Ramos (cell line): ENCODE measurements around the gene SLC15A2.

Experiments used
- in situ Hi-C: fragments of 300-500 bp; cut with MboI; formaldehyde crosslinking; loops from one replicate; pipeline ENCODE4 v1.14.3; 2022; ENCODE audit warnings: low sequenced_read_pairs; ENCODE audit not compliant: unreplicated experiment

Gene SLC15A2

DNA sequence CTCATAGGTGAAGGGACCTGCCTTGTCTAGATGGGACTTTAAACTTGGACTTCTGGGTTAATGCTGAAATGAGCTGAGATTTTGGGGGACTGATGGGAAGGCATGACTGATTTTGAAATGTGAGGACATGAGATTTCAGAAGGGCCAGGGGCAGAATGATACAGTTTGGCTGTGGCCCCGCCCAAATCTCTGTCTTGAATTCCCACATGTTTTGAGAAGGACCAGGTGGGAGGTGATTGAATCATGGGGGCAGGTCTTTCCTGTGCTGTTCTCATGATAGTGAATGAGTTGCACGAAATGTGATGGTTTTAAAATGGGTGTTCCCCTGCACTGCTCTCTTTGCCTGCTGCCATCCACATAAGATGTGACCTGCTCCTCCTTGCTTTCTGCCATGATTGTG lies 85.0 kb downstream of the SLC15A2 start:
- in situ Hi-C loops = no loop called here

DNA sequence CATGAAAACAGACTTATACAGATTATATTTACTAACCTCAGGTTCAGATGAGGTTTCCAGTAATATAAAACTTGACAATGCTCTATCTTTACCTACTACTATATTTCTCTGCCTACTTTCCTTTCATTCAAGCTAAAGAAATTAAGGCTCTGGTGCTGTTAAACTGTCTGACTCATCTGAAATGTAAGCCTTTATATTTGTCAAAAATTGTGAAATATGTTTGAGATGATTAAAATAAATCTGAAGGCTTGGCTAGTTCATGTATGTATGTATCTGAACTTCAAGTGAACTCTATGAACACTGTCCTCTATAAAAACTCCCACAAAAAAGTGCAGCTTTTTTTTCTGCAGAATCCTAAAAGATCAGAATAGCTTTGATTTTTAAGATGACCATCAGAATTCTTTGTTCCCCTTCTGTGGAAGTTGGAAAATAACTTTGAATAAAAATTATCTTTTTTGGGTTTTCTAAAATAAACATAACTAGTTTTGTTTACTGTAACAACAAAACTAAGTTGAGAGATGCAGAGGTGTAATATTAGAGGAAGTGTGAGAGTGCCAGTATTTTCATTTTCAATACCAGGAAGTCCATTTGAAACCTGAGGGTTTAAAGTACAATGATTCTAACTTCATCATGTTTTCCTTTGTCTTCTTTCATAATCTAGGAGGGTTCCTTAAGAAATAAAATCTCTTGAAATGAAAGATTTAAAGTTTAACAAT lies 85.7 kb downstream of the SLC15A2 start:
- in situ Hi-C loops = no loop called here

DNA sequence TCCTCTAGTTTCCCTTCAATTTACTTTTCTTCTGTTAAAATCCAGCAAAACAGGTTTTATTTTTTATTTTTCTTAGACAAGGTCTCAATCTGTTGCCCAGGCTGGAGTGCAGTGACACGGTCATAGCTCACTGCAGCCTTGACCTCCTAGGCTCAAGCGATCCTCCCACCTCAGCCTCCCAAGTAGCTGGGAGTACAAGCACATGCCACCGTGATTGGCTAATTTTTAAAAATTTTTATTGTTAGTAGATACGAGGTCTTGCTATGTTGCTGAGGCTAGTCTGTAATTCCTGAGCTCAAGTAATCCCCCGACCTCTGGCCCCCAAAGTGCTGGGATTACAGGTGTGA lies 86.2 kb downstream of the SLC15A2 start:
- in situ Hi-C loops = no loop called here

DNA sequence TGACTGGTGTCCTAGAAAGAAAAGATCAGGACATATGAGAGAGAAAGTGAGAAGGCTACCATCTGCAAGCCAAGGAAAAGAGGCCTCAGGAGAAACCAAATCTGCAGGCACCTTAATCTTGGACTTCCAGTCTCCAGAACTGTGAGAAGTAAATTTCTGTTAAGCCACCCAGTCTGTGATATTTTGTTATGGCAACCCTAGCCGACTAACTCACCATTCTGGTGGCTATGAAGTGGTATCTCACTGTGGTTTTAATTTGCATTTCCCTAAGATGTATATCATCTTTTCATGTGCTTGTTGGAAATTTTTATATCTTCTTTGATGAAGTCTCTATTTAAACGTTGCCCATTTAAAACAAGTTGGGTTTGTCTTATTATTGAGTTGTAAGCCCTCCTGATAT lies 87.3 kb downstream of the SLC15A2 start:
- in situ Hi-C loops = no loop called here

DNA sequence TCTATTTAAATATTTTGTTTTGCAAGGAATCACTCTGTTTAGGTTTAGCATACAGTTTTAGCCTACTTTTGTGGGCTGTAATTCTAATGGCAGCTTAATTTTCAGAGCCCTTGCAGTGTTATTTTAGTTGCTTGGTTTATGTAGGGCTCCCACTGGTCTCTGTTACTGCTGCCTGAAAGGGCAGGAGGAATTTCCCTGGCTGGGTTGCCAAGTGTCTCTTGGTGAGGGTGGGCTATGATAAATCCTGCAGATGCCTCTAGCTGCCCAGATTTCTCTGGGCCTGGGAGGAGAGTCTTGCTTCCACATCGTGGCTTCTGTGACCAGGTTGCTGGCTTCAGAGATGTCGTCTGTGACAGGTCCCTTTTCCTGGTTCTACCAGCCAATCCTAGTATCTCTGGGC lies 91.6 kb downstream of the SLC15A2 start:
- in situ Hi-C loops = no loop called here

DNA sequence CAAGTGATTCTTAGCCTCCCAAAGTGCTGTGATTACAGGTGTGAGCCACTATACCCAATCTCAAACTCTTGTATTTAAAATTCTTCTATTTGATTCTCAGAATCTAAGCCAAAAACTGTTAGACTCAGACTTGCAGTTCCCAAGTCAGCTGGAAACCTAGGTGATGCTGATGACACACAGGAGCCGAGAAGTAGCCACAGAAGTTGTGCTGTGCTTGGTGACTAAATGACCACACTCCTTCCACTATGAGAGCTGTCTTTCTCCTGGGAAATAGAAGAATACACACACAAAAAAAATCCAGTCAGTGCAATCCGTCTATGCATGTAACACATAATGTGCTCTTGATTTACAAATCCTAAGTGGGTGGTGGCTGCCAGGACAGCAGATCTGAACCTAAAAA lies 93.9 kb downstream of the SLC15A2 start:
- in situ Hi-C loops = no loop called here

DNA sequence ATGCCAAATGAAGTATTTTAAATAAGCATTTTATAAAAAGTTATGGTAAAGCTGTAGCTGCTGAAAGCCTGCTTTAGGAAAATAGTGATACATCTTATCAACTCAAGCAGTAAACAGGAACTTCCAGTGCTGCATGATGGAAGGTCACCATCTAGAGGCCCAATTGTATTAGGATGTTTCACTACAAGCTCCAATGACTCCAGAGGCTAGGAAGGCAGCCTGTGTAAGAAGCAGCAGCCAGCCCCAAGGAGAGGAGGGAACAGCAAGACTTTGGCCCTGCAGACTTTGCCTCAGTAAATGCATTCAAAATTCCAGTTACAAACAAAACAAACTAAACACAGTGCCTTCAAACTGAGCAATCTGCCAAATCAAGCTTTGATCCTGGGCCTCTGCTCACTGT lies 95.7 kb downstream of the SLC15A2 start:
- in situ Hi-C loops = loop anchor here (10.0 kb wide), 1 partner anchor 445 kb away; the partner anchor contains the start of gene POLQ

DNA sequence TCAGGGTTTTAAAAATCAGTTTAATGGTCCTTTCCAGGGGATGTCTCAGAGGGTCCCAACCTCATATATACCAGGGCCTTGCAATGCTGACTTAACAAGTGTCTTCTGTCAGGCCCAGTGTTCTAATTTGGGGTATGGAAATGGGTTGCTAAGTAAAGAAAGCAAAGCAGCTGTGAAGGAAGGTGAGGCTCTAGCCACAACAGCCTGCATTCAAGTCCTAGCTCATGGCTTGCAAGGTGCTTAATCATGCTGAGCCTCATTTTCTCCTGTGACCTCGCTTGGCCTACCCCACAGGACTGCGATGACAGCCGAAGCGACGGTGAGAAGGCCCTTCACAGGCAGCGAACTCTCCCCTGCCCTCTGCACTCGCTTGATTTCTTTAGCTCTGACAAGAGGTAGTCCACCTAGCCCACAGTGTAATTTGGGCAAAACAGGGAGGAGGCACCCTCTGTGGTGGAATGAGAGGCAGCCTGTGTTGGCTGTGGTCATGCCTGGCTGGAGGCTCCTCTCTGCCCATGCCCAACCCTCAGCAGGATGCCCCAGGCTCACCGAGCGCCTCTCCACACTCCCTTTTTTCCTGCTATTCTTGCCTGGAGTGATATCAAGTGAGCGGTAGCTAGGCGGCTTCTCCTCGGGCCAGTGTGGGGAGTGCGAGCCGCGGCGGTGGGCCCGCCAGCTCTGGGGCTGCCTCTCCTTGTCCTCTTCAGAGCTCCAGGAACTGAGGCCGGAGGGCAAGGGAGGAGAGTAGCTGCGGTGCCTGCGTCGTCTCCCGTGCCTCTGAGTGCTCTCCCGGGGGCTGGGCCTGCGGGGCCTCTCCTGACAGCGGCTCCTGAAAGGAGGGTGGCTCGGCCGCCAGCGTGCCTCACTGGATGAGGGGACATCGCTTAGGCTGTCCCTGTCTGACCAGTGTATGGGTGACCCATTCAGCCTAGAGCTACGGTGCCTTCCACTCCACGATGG lies 98.7 kb downstream of the SLC15A2 start:
- in situ Hi-C loops = loop anchor here (10.0 kb wide), 1 partner anchor 448 kb away; the partner anchor contains the start of gene POLQ
